Heart left ventricle (tissue), 16 donors: Measurements from ENCODE around the gene PAK2. TPM values are rescaled to one million over a fixed set of nuclear protein-coding genes. Genes with fewer than 3 reads are reported as not detected.
"Not testable (repeated sequence)": the region's sequence is repeated elsewhere in the genome, so short reads cannot be mapped to it uniquely, and the experiment has no call there.

ENCODE experiments used
- ATAC-seq, 4 donors: fragments of 200-7000 bp; cut with Tn5 transposase; one replicate each; pipeline ENCODE4 v1.9.1; 2020 to 2022; ENCODE audit warnings: moderate library complexity in 4 of 4, mild to moderate bottlenecking in 3 of 4, moderate number of reproducible peaks in 1 of 4
- DNase-seq, 5 donors: peaks; one replicate each; pipeline ENCODE4 v3.0.0-alpha.2; 2020
- H3K27ac ChIP-seq, 12 donors: fragments of 200-600 bp; sonication (generic) in 4 of 12; one replicate each; pipeline versions ENCODE4 v1.5.0 to v1.8.0; 2016 to 2022; ENCODE audit warnings: mild to moderate bottlenecking in 2 of 12
- H3K27me3 ChIP-seq, 9 donors: fragments of 200-600 bp; sonication (generic) in 2 of 9; one replicate each; pipeline versions ENCODE4 v1.5.1 to v1.8.0; 2016 to 2022; ENCODE audit warnings: mild to moderate bottlenecking in 3 of 9
- H3K36me3 ChIP-seq, 9 donors: fragments of 200-600 bp; sonication (generic) in 2 of 9; one replicate each; pipeline versions ENCODE4 v1.5.0 to v1.8.0; 2018 to 2022; ENCODE audit warnings: mild to moderate bottlenecking in 2 of 9
- H3K4me1 ChIP-seq, 12 donors: fragments of 200-600 bp; sonication (generic) in 4 of 12; one replicate each; pipeline versions ENCODE4 v1.5.0 to v1.8.0; 2016 to 2022; ENCODE audit warnings: mild to moderate bottlenecking in 3 of 12
- H3K4me3 ChIP-seq, 12 donors: fragments of 200-600 bp; sonication (generic) in 4 of 12; one replicate each; pipeline versions ENCODE4 v1.5.0 to v1.8.0; 2017 to 2022; ENCODE audit warnings: mild to moderate bottlenecking in 9 of 12, moderate library complexity in 4 of 12
- H3K9me3 ChIP-seq, 12 donors: fragments of 200-600 bp; sonication (generic) in 4 of 12; one replicate each; pipeline versions ENCODE4 v1.5.0 to v1.8.0; 2016 to 2022; ENCODE audit warnings: mild to moderate bottlenecking in 1 of 12
- CTCF ChIP-seq, 12 donors: fragments of 200-600 bp; sonication (generic) in 4 of 12; IDR thresholded peaks; one replicate each; pipeline versions ENCODE4 v1.5.0 to v1.8.0; 2018 to 2022; ENCODE audit warnings: antibody characterized with exemption in 12 of 12, mild to moderate bottlenecking in 5 of 12
- POLR2A ChIP-seq, 2 donors: fragments of 450-650 bp; IDR thresholded peaks; one replicate each; pipeline ENCODE4 v1.6.1; 2017; ENCODE audit warnings: antibody characterized with exemption in 2 of 2, mild to moderate bottlenecking in 2 of 2, moderate library complexity in 2 of 2
- WGBS, 4 donors: extraction: QIAGEN DNeasy Blood & Tissue Kit in 2 of 4; methylation state at CpG; one replicate each; pipeline versions ENCODE4 v1.1.5 to v1.1.7; 2013 to 2018; 5-methylcytosine and 5-hydroxymethylcytosine counted together
- intact Hi-C, 10 donors: fragments of 100-400 bp; cut with DNase I; formaldehyde crosslinking; loops; one replicate each; pipeline versions ENCODE4 v1.11.1 to v1.14.2; 2022
- polyA plus RNA-seq, 2 donors: library from polyadenylated mRNA; stranded (reverse); fragments of 200-250 nt; gene quantifications; one replicate each; pipeline ENCODE4 v1.2.3, GENCODE V29; 2013
- total RNA-seq, 9 donors: library from RNA; depleted of rRNA in 2 of 9; stranded (reverse); fragments of >200 nt in 2 of 9; fragmentation: NEBNext Ultra II Directional in 3 of 9; extraction: Animal tissue kit (Norgen Biotek cat#: 25700) in 3 of 9; gene quantifications; one replicate each; pipeline versions ENCODE4 v1.1.0 to v1.2.4, GENCODE V29; 2016 to 2023
- donor health status: ischemic (EF 13 %, LVEDD 7.1; RV severe dilation, severe dysfunction).
- donor health status: healthy with polysubstance abuse.
- donor health status: DM: no; HTN: yes; CAD: no.
- donor health status: DM: no; HTN: no; CAD: no.
- donor health status: ischemic (EF 25% LVEDD 6.9; RV normal size, moderate dysfunction).
- donor health status: ischemic (EF 25% LVEDD 5.7; RV mildly dilated, moderate dysfunction).
- donor health status: healthy.
- donor health status: DM: yes; HTN: yes; CAD: no.
- donor health status: ischemic (EF 35%, LVEDD 5.7; RV mildly dilated, moderate dysfunction).
- donor health status: nonischemic (EF 11% LVEDD 7.7; RV severe dilation, severe dysfunction).
- donor health status: DM: yes; HTN: yes; CAD: no.
- donor health status: PGD.
- donor health status: ischemic (EF 29% LVEDD 5.4; RV normal size, mild dysfunction).
- donor health status: nonischemic (EF 23%, LVEDD 6.1; RV moderate dilation, normal function).

Gene PAK2
- total and polyA plus RNA-seq, 11 donors: 17.0 to 67.8 (median 48.3) TPM

- Histone ChIP-seq H3K36me3 (peaks cover 0 to 6% (median 0%) of the 10 kb centered on the region in 9 donors), H3K9me3 (no peaks in the 10 kb centered on the region), H3K27me3 (no peaks in the 10 kb centered on the region), H3K27ac (peak overlapping the region; percentile 69 to 95 (median 90)), H3K4me3 (peak overlapping the region; percentile 57 to 98 (median 90)), H3K4me1 (peaks cover 0 to 23% (median 13%) of the 10 kb centered on the region in 12 donors)
- DNase-seq (peak; percentile 72 to 88 (median 78)), ATAC-seq (peak; percentile 12 to 91 (median 80))
- 6 to 19% (median 12%) methylated on average over 19 to 64 of the region's 64 CpGs for WGBS, 4 donors
- intact Hi-C loops: loop anchor here in 3 of 10 donors (2.0 kb wide), 2 partner anchors 24 to 26 kb away; partner anchors contain the start of gene PAK2 (in 2 of the 3)
- peak in 1 of 12 donors; percentile 23 for TF ChIP-seq CTCF (IDR thresholded peaks at IDR 0.05)
- peak in 1 of 2 donors; percentile 32 for TF ChIP-seq POLR2A (IDR thresholded peaks at IDR 0.05)
Measured at GRCh38 chr3:196712514-196713413, 26.9 kb upstream of the PAK2 start.

- WGBS, 4 donors: 90 to 96% (median 94%) methylated on average over 3 of the region's 3 CpGs
- H3K4me1 ChIP-seq: peaks cover 0 to 14% (median 8%) of the 10 kb centered on the region in 12 donors
- H3K9me3 ChIP-seq, H3K4me3 ChIP-seq, DNase-seq, ATAC-seq, H3K27me3 ChIP-seq, intact Hi-C loops, H3K27ac ChIP-seq: not testable (repeated sequence)
- H3K36me3 ChIP-seq: peaks cover 0 to 20% (median 12%) of the 10 kb centered on the region in 9 donors
Measured at GRCh38 chr3:196717162-196717561, 22.5 kb upstream of the PAK2 start.

- intact Hi-C loops: no loop called here
- TF ChIP-seq POLR2A (IDR thresholded peaks at IDR 0.05) (no peak), CTCF (IDR thresholded peaks at IDR 0.05) (no peak)
- Histone ChIP-seq H3K27ac (no peak overlapping the region), H3K4me1 (no peaks in the 10 kb centered on the region), H3K36me3 (peaks cover 0 to 42% (median 29%) of the 10 kb centered on the region in 9 donors), H3K27me3 (no peaks in the 10 kb centered on the region), H3K9me3 (peaks cover 0 to 4% (median 0%) of the 10 kb centered on the region in 12 donors), H3K4me3 (no peak overlapping the region)
- WGBS, 4 donors: 50 to 99% (median 75%) methylated on average over 2 of the region's 2 CpGs
- DNase-seq (no peak), ATAC-seq (no peak)
Measured at GRCh38 chr3:196721097-196721496, 18.6 kb upstream of the PAK2 start.

GRCh38 chr3:196726788-196727675 lies 12.6 kb upstream of the PAK2 start:
- 76 to 91% (median 80%) methylated on average over 7 of the region's 7 CpGs for WGBS, 4 donors
- DNase-seq (no peak), ATAC-seq (no peak)
- Histone ChIP-seq H3K27me3 (no peaks in the 10 kb centered on the region), H3K4me1 (peaks cover 0 to 7% (median 0%) of the 10 kb centered on the region in 12 donors), H3K27ac (no peak overlapping the region), H3K9me3 (no peaks in the 10 kb centered on the region), H3K4me3 (no peak overlapping the region), H3K36me3 (peaks cover 0 to 56% (median 43%) of the 10 kb centered on the region in 9 donors)
- intact Hi-C loops: no loop called here
- TF ChIP-seq POLR2A (IDR thresholded peaks at IDR 0.05) (no peak), CTCF (IDR thresholded peaks at IDR 0.05) (no peak)
